HT1080 (cell line): ENCODE data around the gene MYADM. TPM values are rescaled to one million over a fixed set of nuclear protein-coding genes. Genes with fewer than 3 reads are reported as not detected.
"Not testable (repeated sequence)": the region's sequence is repeated elsewhere in the genome, so short reads cannot be mapped to it uniquely, and the experiment has no call there.

Source experiments
- DNase-seq: peaks from one replicate; pipeline ENCODE4 v3.0.0-alpha.2; 2015; ENCODE audit warnings: low read depth
- total RNA-seq: library from RNA; depleted of rRNA; stranded (reverse); fragments of >200 nt; shearing (Covaris generic); gene quantifications from 2 replicates; pipeline ENCODE4 v1.2.3, GENCODE V29; 2014

The MYADM gene
- total RNA-seq, 1 experiment from 2014 or later, result 29.4 TPM

- DNase-seq, result peak; percentile 88
Measured at GRCh38 chr19:53868892-53869804, 1.5 kb downstream of the MYADM start.

GRCh38 chr19:53869805-53870484 lies 2.3 kb downstream of the MYADM start:
- not testable (repeated sequence) for DNase-seq

- DNase-seq, result no peak
Measured at GRCh38 chr19:53870485-53870844, 2.8 kb downstream of the MYADM start.

- DNase-seq, result no peak
Measured at GRCh38 chr19:53871454-53871853, 3.8 kb downstream of the MYADM start.

- DNase-seq, result no peak
Measured at GRCh38 chr19:53872762-53873161, 5.1 kb downstream of the MYADM start.

GRCh38 chr19:53873773-53874605 lies 6.3 kb downstream of the MYADM start:
- DNase-seq, result no peak

- no peak for DNase-seq
Measured at GRCh38 chr19:53874606-53874990, 6.9 kb downstream of the MYADM start.

GRCh38 chr19:53875602-53876325 lies 8.1 kb downstream of the MYADM start:
- no peak for DNase-seq

- DNase-seq, result no peak
Measured at GRCh38 chr19:53876651-53877224, 9.1 kb downstream of the MYADM start.

- DNase-seq, result no peak
Measured at GRCh38 chr19:53877361-53877766, 9.7 kb downstream of the MYADM start.

GRCh38 chr19:53878776-53879139 lies 11.1 kb downstream of the MYADM start:
- no peak for DNase-seq

- DNase-seq, result peak; percentile 90
Measured at GRCh38 chr19:53879140-53880081, 11.7 kb downstream of the MYADM start.

GRCh38 chr19:53880711-53881481 lies 13.2 kb downstream of the MYADM start:
- DNase-seq, result no peak

- peak; percentile 50 for DNase-seq
Measured at GRCh38 chr19:53881482-53882390, 14.1 kb downstream of the MYADM start, which contains the start of gene PRKCG. TSS of gene PRKCG (plus strand) at chr19:53882197. CDS start at chr19:53882495, 298 bp downstream.

- no peak for DNase-seq
Measured at GRCh38 chr19:53882391-53883050, 14.8 kb downstream of the MYADM start.

GRCh38 chr19:53883231-53883661 lies 15.6 kb downstream of the MYADM start:
- DNase-seq, result no peak

GRCh38 chr19:53883741-53884140 lies 16.1 kb downstream of the MYADM start:
- DNase-seq, result no peak
